IMR-90 (cell line): Measurements from ENCODE around the gene EXOC4. TPM values are rescaled to one million over a fixed set of nuclear protein-coding genes. Genes with fewer than 3 reads are reported as not detected.

Experiments
- ATAC-seq: fragments of 200-7000 bp; cut with Tn5 transposase; 2 replicates; pipeline ENCODE4 v1.9.1; 2020; ENCODE audit warnings: low read depth, mild to moderate bottlenecking, moderate library complexity
- BruUV-seq: library from RNA; stranded (reverse); fragments of 400-500 nt; replicated peaks from 2 replicates; lab custom pipeline; 2021; lab: Mats Ljungman, UMichigan
- CTCF ChIA-PET: fragments of 300-600 bp; formaldehyde crosslinking; extraction: SDS; loops from one replicate; lab custom pipeline; 2021; ENCODE audit warnings: antibody characterized with exemption; lab: Yijun Ruan, JAX
- POLR2A ChIA-PET: fragments of 300-600 bp; sonication (Branson Sonifier 250); formaldehyde crosslinking; loops from one replicate; lab custom pipeline; 2022; ENCODE audit warnings: antibody characterized with exemption; ENCODE audit not compliant: unreplicated experiment; lab: Charles Lee
- DNase-seq: peaks from one replicate; pipeline ENCODE4 v3.0.0; 2013
- H2AFZ ChIP-seq: replicated peaks from 2 replicates; pipeline ENCODE3; 2013; ENCODE audit warnings: low read length, mild to moderate bottlenecking; ENCODE audit not compliant: poor library complexity
- H2AK5ac ChIP-seq: 2 replicates; pipeline ENCODE4 v1.6.1; 2013; ENCODE audit warnings: low read depth, low read length, inconsistent platforms
- H2AK9ac ChIP-seq: replicated peaks from 2 replicates; pipeline ENCODE3; 2013; ENCODE audit warnings: mild to moderate bottlenecking, low read depth, low read length, moderate library complexity; ENCODE audit not compliant: poor library complexity
- H2BK120ac ChIP-seq: 2 replicates; pipeline ENCODE4 v1.6.1; 2013; ENCODE audit warnings: low read depth, low read length, inconsistent platforms
- H2BK15ac ChIP-seq: 3 replicates; pipeline ENCODE4 v1.6.1; 2013; ENCODE audit warnings: low read depth, low read length, inconsistent platforms
- H2BK20ac ChIP-seq: 2 replicates; pipeline ENCODE4 v1.6.1; 2013; ENCODE audit warnings: low read depth, mild to moderate bottlenecking, inconsistent platforms, low read length, moderate library complexity
- H2BK5ac ChIP-seq: 2 replicates; pipeline ENCODE4 v1.6.1; 2013; ENCODE audit warnings: mild to moderate bottlenecking, low read depth, low read length, inconsistent platforms; ENCODE audit not compliant: poor library complexity, severe bottlenecking
- H3K14ac ChIP-seq: replicated peaks from 2 replicates; pipeline ENCODE4 v1.6.1; 2013; ENCODE audit warnings: low read depth, low read length, inconsistent platforms
- H3K18ac ChIP-seq: 2 replicates; pipeline ENCODE4 v1.6.1; 2013; ENCODE audit warnings: low read depth, low read length, control low read depth
- H3K23ac ChIP-seq: 2 replicates; pipeline ENCODE4 v1.6.1; 2013; ENCODE audit warnings: low read depth, low read length, inconsistent platforms
- H3K27ac ChIP-seq: 2 replicates; pipeline ENCODE4 v1.5.1; 2013; ENCODE audit warnings: mild to moderate bottlenecking, control low read depth, low read length; ENCODE audit not compliant: insufficient read depth
- H3K27me3 ChIP-seq: 2 replicates; pipeline ENCODE4 v1.6.1; 2013; ENCODE audit warnings: low read length; ENCODE audit not compliant: control insufficient read depth, insufficient read depth
- H3K36me3 ChIP-seq: 2 replicates; pipeline ENCODE4 v1.6.1; 2013; ENCODE audit warnings: low read length, mixed read lengths; ENCODE audit not compliant: control insufficient read depth, insufficient read depth
- H3K4ac ChIP-seq: 2 replicates; pipeline ENCODE4 v1.6.1; 2013; ENCODE audit warnings: low read depth, low read length, inconsistent platforms
- H3K4me1 ChIP-seq: 2 replicates; pipeline ENCODE4 v1.6.1; 2013; ENCODE audit warnings: low read length, mixed read lengths; ENCODE audit not compliant: control insufficient read depth, insufficient read depth
- H3K4me2 ChIP-seq: 2 replicates; pipeline ENCODE4 v1.6.1; 2013; ENCODE audit warnings: low read depth, mild to moderate bottlenecking, control low read depth, low read length, moderate library complexity
- H3K4me3 ChIP-seq: 2 replicates; pipeline ENCODE4 v1.5.1; 2013; ENCODE audit warnings: low read depth, mild to moderate bottlenecking, control low read depth, low read length, moderate library complexity; ENCODE audit not compliant: insufficient read depth
- H3K56ac ChIP-seq: 2 replicates; pipeline ENCODE4 v1.6.1; 2013; ENCODE audit warnings: low read length, inconsistent platforms; ENCODE audit not compliant: insufficient read depth; ENCODE audit errors: extremely low read depth
- H3K79me1 ChIP-seq, 2 experiments: 2 replicates each; pipeline ENCODE4 v1.6.1; 2013; ENCODE audit warnings: low read length in 2 of 2, inconsistent platforms in 1 of 2, low read depth in 1 of 2
- H3K9ac ChIP-seq: 2 replicates; pipeline ENCODE4 v1.6.1; 2013; ENCODE audit warnings: low read depth, low read length, control low read depth
- H3K9me1 ChIP-seq: 2 replicates; pipeline ENCODE4 v1.6.1; 2013; ENCODE audit warnings: low read length, inconsistent platforms; ENCODE audit not compliant: insufficient read depth
- H3K9me3 ChIP-seq: 2 replicates; pipeline ENCODE4 v1.6.1; 2013; ENCODE audit warnings: low read length; ENCODE audit not compliant: control insufficient read depth, insufficient read depth
- H4K20me1 ChIP-seq: 2 replicates; pipeline ENCODE4 v1.6.1; 2013; ENCODE audit warnings: low read length, inconsistent platforms; ENCODE audit not compliant: insufficient read depth
- H4K5ac ChIP-seq: 2 replicates; pipeline ENCODE4 v1.6.1; 2013; ENCODE audit warnings: mild to moderate bottlenecking, low read depth, low read length, control low read depth
- H4K8ac ChIP-seq, 2 experiments: 2 replicates each; pipeline ENCODE4 v1.6.1; 2013; ENCODE audit warnings: low read depth in 2 of 2, low read length in 2 of 2, control low read depth in 1 of 2, inconsistent platforms in 1 of 2
- H4K91ac ChIP-seq: 2 replicates; pipeline ENCODE4 v1.6.1; 2013; ENCODE audit warnings: low read depth, low read length, inconsistent platforms; ENCODE audit not compliant: insufficient read depth
- BHLHE40 ChIP-seq: fragments of 150-350 bp; IDR thresholded peaks from 2 replicates; pipeline ENCODE4 v1.6.1; 2016; ENCODE audit warnings: mild to moderate bottlenecking, low read depth, low read length
- CTCF ChIP-seq: conservative IDR thresholded peaks from 2 replicates; pipeline ENCODE4 v1.5.1; 2012; ENCODE audit warnings: mild to moderate bottlenecking, low read depth, low read length, improper control_type of control experiment
- ELK1 ChIP-seq: fragments of 150-350 bp; IDR thresholded peaks from 2 replicates; pipeline ENCODE4 v1.6.1; 2016; ENCODE audit warnings: low read depth, mild to moderate bottlenecking, low read length, moderate library complexity, borderline replicate concordance
- FOS ChIP-seq: fragments of 150-350 bp; IDR thresholded peaks from 2 replicates; pipeline ENCODE4 v1.6.1; 2016; ENCODE audit warnings: low read depth, low read length
- MAFK ChIP-seq: IDR thresholded peaks from 2 replicates; pipeline ENCODE4 v1.6.1; 2012; ENCODE audit warnings: low read depth, low read length, improper control_type of control experiment
- MAZ ChIP-seq: IDR thresholded peaks from 2 replicates; pipeline ENCODE4 v1.6.1; 2012; ENCODE audit warnings: low read depth, mild to moderate bottlenecking, low read length, improper control_type of control experiment, moderate library complexity, borderline replicate concordance
- MXI1 ChIP-seq: IDR thresholded peaks from 2 replicates; pipeline ENCODE4 v1.6.1; 2012; ENCODE audit warnings: low read depth, mild to moderate bottlenecking, low read length, moderate library complexity, borderline replicate concordance
- NFE2L2 ChIP-seq: fragments of 150-350 bp; IDR thresholded peaks from 2 replicates; pipeline ENCODE4 v1.6.1; 2016; ENCODE audit warnings: low read depth, mild to moderate bottlenecking, low read length
- RAD21 ChIP-seq: IDR thresholded peaks from 2 replicates; pipeline ENCODE4 v1.6.1; 2012; ENCODE audit warnings: low read length, improper control_type of control experiment
- RCOR1 ChIP-seq: IDR thresholded peaks from 2 replicates; pipeline ENCODE4 v1.6.1; 2012; ENCODE audit warnings: mild to moderate bottlenecking, low read length, improper control_type of control experiment; ENCODE audit not compliant: insufficient replicate concordance
- RFX5 ChIP-seq: IDR thresholded peaks from 2 replicates; pipeline ENCODE4 v1.8.0; 2012; ENCODE audit warnings: low read depth, mild to moderate bottlenecking, low read length, moderate library complexity
- SMC3 ChIP-seq: fragments of 150-350 bp; IDR thresholded peaks from 2 replicates; pipeline ENCODE4 v1.6.1; 2016; ENCODE audit warnings: low read depth, mild to moderate bottlenecking, antibody characterized with exemption, low read length, moderate library complexity
- USF2 ChIP-seq: fragments of 150-350 bp; IDR thresholded peaks from 2 replicates; pipeline ENCODE4 v1.6.1; 2017; ENCODE audit warnings: mild to moderate bottlenecking, antibody characterized with exemption, low read length, low read depth
- WGBS, 2 experiments: methylation state at CpG; one replicate each; pipeline versions ENCODE4 v1.1.5 to v1.1.7; 2013; ENCODE audit warnings: missing lambda C conversion rate in 2 of 2; ENCODE audit not compliant: insufficient read length in 1 of 2; ENCODE audit errors: extremely low coverage in 2 of 2; 5-methylcytosine and 5-hydroxymethylcytosine counted together
- dilution Hi-C: fragments of 300-500 bp; cut with HindIII; formaldehyde crosslinking; loops from one replicate; pipeline ENCODE4 v1.14.3; 2018; ENCODE audit warnings: low sequenced_read_pairs; ENCODE audit not compliant: unreplicated experiment
- in situ Hi-C: fragments of 300-500 bp; cut with MboI; formaldehyde crosslinking; loops from 3 replicates; pipeline ENCODE4 v1.14.3; 2019; ENCODE audit warnings: low sequenced_read_pairs, inconsistent platforms, mixed read lengths
- intact Hi-C: fragments of 100-400 bp; cut with micrococcal nuclease; formaldehyde crosslinking; loops from 2 replicates; pipeline ENCODE4 v1.10.0; 2022
- polyA plus RNA-seq, 3 experiments: library from polyadenylated mRNA; depleted of rRNA; stranded (reverse); fragments of >200 nt; gene quantifications; 2 replicates each; pipeline ENCODE4 v1.2.3, GENCODE V29; 2012; ENCODE audit warnings: low replicate concordance in 1 of 3
- total RNA-seq: library from RNA; depleted of rRNA; stranded (reverse); fragments of >200 nt; gene quantifications from 2 replicates; pipeline ENCODE4 v1.2.3, GENCODE V29; 2012

Gene EXOC4
- total and polyA plus RNA-seq, 2 of the 4 experiments (the other 2 are of a cell fraction), result 25.4 to 94.6 TPM

- Histone ChIP-seq H3K23ac (no peak overlapping the region), H3K9ac (no peak overlapping the region), H4K8ac (no peak overlapping the region), H3K27ac (no peak overlapping the region), H2AK5ac (no peak overlapping the region), H2BK5ac (no peak overlapping the region), H2BK20ac (no peak overlapping the region), H3K14ac (no peak overlapping the region), H3K4me3 (no peak overlapping the region), H2AK9ac (no peak overlapping the region), H4K20me1 (no peaks in the 10 kb centered on the region), H3K9me3 (no peaks in the 10 kb centered on the region), H3K79me1 (no peaks in the 10 kb centered on the region), H2BK120ac (no peak overlapping the region), H2AFZ (no peak overlapping the region), H3K27me3 (no peaks in the 10 kb centered on the region), H3K56ac (no peak overlapping the region), H3K18ac (no peak overlapping the region), H3K4me1 (no peaks in the 10 kb centered on the region), H4K5ac (no peak overlapping the region), H4K91ac (no peak overlapping the region), H3K4ac (no peak overlapping the region), H3K4me2 (no peak overlapping the region), H3K9me1 (no peaks in the 10 kb centered on the region), H2BK15ac (no peak overlapping the region), H3K36me3 (no peaks in the 10 kb centered on the region)
- TF ChIP-seq MAFK (no peak), BHLHE40 (no peak), NFE2L2 (no peak), RFX5 (no peak), RAD21 (no peak), ELK1 (no peak), MAZ (no peak), USF2 (no peak), CTCF (no peak), RCOR1 (no peak), SMC3 (no peak), FOS (no peak), MXI1 (no peak)
- POLR2A ChIA-PET, result no interaction called here
- BruUV-seq, result no TSS peak
- DNase-seq, result no peak
- dilution Hi-C loops, result no loop called here
- no CpG with 5 or more reads among the region's 6 CpGs for WGBS, 2 experiments
- ATAC-seq, result no peak
- CTCF ChIA-PET, result no interaction called here
- intact Hi-C loops, result no loop called here
- in situ Hi-C loops, result no loop called here
Measured at GRCh38 chr7:133948588-133948987, 695.7 kb downstream of the EXOC4 start.
